SIG-M5 treated with dmso at 0.1 percent for 504 hours (cell line): ENCODE results near the gene TSPOAP1.

Experiments used
- DNase-seq: peaks from one replicate; lab custom pipeline; 2025; ENCODE audit not compliant: unreplicated experiment; lab: John Stamatoyannopoulos, UW

TSPOAP1 gene

DNA sequence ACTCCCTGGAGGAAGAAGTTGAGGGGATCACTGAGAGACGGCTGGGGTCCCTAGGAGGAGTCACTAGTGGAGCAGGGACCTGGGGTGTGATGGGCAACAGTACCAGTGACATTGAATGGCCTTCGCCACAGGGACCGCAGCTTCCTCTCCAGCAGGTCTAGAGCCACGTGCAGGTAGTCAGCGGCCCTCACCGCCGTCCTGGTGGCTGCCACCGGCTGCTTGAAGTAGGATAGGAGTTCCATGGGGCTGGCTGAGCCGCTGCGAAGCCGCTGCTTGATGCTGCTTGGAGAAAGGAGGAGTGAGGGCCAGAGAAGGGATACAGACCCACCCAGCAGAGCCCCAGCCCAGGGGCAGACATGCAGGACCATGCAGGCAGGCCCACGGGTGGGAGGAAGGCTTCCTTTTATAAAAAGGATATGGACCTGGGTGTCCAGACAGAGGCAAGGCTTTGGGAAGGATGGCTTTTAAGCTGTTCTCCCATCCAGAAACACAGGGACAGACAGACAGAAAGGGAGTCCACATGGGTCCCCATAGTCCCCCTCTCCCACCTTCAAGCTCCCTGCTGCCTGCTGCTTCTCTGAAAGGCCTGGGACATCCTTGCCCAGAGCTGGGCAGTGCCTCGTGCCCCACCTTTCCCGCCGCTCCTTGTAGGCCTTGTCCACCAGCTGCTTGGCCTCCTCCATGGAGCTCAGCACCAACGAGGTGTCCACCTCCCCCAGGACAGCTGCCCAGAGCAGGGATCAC, 48.7 kb downstream of the TSPOAP1 start:
- DNase-seq: no peak

DNA sequence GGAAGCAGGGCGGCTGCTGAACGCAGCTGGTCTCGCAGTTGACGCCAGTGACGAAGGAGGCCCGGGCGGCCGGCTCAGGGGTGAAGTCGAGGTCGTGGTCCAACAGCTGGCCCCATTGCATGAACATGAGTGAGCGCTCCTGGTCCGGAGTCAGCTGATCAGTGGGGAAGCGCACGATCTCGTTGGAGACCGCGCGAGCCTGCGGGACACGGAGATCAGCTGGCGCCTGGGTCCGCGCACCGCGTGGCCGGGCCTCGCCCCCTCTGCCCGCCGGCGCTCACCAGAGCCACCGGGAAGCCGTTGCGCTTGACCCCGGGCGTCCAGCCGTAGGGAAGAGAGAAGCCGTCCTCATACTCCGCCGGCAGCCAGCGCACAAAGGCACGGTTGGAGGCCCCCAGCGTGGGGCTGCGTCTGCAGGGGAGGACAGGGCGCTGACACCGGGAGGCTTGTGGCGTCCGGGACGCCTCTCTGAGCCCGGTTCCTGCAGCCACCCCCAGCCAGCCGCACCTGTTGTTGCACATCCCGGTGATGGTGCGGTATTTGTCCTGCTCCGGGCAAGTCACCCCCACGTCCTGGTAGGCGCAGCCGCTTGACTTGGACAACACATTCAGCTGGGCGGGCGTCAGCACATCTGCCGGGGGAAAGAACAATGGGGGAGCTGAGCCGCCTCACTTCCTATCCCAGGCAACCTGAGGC, 49.4 kb downstream of the TSPOAP1 start:
- DNase-seq: no peak

DNA sequence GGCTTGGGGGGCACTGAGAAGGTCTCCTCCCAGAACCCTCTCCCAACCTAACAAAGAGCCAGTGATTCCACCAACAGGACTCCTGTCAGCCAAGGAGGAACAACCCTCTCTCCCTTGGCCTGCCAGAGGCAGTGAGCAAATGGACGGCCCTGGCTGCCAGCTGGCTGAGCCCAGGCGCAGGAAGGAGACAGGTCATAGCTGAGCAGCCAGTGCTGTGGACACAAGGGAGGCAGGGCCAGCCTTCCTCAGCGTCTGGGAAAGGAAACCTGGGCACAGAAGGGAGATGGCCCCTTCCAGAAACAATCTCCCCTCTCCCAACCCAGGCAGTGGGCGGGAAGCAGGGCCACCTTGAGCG, 50.0 kb downstream of the TSPOAP1 start:
- DNase-seq: no peak

DNA sequence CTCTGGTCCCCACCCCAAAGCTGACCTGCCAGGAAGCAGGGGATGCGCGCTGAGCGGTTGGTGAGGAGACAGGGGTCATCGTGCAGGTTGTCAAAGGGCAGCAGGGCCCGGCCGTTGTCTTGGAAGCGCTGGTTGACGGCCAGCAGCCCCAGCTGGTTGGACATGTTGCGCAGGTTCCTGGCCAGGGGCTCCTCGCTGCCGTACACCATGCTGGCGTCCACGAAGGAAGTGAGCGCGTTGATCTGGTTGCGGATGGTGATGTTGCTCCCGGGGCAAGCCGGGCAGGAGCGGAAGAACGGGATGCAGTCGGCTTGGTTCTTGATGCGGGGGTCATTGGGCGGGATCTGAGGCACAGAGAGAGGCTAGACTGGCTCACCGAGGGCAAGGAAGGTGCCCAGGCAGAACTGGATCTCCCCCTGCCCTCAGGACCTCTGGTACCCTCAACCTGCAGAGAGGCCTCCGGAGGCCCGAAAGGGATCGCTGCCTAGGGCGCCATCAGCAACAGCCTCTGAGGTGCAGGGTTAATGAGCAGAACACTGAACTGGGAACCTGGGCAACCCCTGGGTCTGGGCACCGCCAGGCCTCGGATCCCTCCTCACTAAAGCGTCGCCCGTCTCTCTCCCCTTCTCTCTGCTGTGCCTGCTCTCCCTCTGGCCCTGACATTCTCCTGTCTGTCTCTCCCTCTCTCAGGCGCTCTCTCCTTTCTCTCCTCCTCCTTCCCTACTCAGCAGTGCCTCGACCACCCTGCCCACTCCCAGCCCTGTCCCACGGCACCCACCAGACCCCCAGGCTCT, 50.6 kb downstream of the TSPOAP1 start:
- no peak for DNase-seq

DNA sequence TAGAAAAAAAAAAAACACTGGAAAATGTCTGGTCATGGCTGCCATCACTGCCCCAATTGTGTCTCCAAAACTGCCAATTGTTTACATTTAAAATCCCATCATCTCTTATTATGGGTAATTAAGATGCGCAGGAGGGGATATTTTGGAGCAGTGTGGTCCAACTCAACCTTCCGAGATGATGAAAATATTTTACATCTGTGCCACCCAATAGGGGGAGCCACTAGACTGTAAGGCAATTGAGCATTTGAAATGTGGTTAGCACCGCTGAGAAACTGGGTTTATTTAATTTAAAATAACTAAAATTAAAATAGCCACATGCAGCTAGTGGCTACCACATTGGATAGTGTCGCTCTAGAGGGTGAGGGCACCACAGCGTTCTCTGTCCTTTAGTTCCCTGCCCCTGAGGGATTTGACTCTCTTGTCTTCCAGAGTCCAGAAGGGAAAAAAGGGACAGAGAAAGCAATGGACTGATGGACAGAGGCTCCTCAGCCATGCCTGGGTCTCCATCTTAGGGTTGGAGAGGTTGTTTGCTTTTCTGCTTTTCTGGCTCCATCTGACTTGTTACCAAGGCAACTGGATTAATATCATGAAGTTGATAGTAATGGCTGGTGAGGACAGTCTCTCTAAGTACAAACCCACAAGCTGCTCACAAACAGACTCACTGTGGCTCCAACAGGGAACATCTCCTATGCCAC, 51.3 kb downstream of the TSPOAP1 start:
- DNase-seq: no peak

DNA sequence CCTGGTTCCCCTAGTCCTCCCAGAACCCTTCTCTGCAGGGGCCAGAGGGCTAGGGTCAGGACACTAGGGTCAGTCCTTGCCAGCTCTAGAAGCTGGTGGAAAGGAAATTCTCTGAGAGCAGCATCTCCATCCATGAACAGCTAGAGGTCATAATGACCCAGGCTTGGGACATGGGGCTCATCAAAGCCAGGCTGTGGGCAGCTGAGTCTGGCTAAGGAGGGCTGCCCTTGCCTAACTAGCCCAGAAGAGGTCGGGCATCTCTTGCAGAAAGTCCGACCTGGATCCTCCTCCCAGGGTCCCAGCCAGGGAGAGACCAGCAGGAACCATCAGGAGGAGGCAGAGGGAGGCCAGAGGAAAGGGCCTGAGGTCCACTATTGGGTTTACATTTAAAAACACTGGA, 52.2 kb downstream of the TSPOAP1 start:
- no peak for DNase-seq

DNA sequence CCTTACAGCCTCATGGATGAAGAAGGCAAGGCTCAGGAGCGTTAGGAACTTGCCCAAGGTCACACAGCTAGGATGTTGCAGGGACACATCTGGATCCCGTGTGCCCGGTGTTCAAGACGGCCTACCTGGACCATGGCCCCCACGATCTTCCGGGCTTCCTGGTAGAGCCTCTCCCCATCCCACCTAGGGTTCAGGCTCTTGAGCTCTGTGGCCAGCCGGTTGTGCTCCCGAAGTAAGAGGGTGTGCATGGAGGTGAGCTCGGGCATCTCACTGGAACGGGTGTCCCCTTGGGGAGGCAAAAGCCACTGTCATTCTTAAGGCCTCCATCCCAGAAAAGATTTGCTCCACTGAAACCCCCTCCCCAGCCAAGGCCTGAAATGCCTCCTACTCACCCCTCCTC, 53.2 kb downstream of the TSPOAP1 start:
- DNase-seq: no peak

DNA sequence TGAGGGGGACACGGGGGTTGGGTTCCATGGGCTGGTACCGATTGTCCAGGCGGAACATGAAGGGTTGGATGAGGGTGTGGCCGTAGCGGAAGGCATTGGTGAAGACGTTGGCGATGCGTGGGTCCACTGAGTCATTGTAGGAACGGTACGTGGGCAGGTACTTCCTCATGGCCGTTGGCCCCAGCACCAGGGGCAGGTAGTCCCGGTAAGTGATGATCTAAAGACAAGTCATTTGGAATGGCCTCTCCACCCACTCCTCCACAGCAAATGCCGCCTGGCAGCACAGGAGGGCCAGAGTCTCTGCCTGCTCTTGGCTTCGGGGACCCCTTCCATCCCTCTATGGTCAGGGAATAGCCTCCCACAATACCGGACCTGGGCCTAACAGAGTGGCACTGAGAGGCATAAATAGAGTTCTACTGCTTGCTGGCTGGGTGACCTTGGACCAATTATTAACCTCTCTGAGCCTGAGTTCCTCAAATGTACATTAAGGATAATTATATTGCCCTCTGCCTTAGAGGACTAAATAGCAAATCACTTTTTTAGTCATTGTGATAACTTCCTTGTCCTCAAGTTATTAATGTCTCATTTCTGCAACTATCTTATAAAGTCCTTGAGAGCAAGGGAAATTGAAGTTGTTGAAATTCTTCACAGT, 55.0 kb downstream of the TSPOAP1 start:
- no peak for DNase-seq

DNA sequence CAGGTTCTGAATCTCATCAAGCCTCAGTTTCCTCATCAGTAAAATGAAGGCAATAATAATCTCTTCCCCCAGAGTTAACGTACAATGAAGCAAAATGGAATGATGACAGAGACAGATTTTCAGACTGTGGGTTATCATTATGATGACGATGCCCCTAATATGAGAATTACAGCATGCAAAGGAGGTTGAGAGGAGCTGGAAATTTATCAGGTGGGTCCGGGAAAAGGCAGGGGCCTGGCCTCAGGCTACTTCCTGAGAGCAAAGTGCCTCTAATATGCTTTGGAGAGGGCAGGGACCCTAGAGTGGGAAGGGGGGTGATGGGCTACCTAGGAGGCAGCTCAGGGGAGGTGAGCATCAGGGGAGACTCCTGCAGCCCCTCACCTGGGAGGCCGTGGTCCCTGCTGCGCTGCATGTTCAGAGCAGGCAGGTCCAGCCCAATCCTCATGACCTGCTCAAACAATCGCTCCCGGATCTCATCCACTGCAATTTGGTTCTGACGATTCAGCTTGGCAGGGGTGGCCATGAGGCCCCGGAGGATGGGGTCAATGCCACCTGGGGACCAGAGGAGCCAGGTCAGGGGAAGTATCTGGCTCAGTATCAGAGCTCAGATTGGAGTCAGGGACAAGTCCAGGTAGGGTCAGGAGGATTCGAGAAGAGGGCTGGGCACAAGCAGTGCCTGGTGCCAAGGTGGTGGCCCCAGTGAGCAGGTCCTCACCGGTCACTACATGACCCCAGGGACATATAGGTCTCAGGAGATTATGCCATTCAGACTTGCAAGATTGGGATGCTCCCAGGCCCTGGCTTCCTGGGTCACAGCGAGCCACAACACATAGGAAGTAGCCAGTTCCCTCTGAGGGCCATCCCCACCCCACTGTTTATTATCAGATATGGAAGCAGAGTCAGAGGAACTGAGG, 56.0 kb downstream of the TSPOAP1 start:
- no peak for DNase-seq

DNA sequence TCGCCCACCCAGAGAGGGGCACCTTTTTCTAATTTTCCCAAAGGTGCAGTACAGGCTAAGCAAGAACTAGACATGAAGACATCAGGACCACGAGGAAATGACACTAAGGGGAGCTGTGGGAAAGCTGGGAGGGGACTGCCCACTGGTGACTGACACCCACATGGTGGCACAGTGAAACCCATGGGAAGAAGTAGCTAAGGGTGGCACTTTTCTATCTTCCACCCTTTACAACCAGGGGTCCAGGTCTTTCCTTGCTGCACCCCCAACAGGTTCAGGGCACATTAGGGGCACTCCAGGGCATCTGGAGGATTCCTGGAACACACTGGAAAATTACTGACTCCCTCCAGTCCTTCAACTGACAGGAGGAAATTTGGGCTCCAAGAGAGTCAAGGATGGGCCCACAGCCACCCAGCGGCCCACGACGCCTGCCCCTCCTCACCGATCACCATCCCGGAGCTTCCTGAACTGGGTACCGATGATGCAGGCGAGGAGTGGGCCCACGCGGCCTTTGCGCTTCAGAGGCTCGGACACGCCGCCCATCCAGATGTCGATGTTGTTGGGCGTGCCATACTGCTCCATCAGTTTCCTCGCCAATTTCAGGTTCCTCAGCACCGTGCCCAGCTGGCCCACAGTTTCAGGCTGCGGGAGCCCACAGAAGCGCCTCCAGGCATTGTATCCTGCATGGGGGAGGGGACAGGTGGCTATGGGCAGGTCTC, 57.2 kb downstream of the TSPOAP1 start:
- DNase-seq: no peak

DNA sequence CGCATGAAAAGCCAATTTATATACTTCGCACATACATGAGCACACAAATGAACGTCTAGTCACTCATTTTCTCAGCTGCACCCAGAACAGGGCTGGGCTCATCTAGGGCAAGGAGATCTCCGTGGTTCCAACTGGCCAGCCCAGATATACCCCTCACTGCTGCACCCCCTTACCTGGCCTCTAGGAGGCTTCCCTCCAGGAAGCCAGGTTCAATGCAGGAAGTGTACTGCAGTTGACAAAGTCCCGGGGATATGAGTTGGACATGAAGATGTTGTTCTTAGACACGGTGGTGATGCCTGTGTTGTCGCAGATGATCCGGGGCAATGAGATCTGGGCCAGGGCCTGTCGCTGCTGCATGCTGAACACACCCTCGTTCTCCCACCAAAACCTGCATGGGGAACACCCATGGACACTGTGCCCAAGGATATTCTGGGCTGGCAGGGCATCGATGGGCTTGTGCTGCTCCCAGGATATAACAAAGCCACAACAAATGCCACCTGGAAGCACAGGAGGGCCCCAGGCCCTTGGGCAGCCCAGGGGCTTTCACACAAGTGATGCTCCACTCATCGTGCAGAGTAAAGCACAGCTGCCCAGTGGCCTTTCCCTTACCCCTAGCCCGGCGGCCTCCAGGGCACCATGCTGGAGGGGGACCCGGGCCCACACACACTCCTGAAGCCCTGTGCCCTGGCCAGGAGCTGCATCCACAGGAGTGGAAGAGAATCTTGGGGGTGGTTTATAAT, 57.9 kb downstream of the TSPOAP1 start:
- no peak for DNase-seq

DNA sequence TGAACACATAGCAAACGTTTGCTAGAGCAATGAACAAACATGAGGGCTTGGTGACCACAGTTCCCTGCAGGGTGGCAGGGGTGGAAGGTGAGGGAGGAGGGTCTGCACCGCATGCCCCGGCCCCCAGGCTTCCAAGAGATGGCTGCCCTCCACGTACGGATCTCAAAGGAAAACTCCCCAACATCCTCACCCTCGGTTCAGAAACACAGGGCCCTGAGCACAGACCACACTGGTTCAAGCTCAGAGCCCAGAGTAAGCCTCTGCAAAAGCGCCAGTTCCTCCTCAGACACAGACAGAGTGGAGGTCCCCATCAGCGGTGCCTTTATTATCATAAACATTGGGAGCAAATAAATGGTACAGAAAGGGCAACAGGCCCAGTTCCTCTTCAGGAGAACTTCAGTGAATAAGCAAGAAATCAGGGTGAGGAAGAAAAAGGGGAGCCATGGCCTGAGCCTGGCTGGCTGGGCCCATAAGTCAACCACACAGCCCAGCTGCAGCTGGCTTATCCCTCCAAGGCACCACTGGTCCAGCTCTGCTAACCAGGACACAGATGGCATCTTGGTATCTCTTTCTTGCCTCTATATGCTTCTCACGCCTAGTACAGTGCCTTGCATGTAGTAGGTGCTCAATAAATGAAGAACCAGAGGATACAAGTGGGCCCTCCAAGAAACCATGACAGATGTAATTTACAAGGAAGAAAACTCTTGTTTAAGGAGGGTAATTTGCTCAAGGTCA, 58.9 kb downstream of the TSPOAP1 start:
- no peak for DNase-seq

DNA sequence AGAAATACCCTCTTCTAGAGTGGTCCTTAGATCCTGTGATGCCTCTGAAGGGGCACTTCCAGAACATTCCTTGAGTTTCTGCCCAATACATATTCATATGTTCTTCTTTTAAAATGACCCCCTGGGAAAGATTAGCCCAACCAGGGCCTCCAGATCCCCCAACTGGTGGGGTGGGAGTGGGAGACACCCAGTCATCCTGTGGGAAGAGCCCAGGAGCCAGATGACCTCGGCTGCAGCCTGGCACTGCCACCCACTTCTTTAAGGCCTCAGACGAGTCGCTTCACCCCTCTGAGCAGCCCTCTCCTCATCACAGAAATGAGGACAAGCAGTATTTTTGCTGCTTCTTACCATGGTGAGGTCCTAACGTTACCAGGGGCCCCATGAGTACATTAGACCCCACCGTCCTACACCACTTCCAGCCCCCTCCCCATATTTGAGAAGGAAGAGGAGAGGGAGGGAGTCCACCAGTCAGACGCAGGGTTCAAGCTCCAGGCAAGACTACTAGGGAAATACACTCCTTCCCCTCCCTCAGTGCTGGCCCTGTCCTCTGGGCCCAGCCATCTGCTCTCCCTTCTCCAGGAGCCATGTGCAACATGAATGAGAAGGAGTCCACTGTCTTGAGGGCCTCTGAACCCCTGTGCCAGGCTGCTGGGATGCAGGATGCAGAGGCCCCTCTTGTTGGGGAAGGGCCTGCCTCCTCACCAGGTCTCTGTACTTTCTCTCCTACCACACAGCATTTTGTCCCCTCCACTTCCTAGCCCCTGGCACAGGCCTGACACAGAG, 59.6 kb downstream of the TSPOAP1 start:
- DNase-seq: no peak

DNA sequence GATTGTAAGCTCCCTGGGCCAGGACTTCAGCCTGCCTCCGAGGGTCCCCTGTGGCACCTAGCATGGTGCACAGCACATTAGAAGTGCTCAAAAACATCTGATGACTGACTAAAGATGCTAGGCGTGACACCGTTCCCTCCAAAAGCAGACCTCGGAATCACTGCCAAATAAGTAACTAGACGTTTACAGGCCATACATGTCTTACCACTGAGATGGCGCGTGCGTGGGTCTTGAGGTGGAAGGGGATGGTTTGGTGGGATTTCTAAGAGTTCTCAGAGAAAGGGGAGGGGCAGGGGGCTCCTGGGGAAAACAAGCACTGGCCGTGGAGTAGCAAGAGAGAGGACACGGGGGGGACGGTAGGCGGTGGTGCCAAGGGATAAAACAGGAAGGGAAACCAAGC, 60.3 kb downstream of the TSPOAP1 start:
- no peak for DNase-seq

DNA sequence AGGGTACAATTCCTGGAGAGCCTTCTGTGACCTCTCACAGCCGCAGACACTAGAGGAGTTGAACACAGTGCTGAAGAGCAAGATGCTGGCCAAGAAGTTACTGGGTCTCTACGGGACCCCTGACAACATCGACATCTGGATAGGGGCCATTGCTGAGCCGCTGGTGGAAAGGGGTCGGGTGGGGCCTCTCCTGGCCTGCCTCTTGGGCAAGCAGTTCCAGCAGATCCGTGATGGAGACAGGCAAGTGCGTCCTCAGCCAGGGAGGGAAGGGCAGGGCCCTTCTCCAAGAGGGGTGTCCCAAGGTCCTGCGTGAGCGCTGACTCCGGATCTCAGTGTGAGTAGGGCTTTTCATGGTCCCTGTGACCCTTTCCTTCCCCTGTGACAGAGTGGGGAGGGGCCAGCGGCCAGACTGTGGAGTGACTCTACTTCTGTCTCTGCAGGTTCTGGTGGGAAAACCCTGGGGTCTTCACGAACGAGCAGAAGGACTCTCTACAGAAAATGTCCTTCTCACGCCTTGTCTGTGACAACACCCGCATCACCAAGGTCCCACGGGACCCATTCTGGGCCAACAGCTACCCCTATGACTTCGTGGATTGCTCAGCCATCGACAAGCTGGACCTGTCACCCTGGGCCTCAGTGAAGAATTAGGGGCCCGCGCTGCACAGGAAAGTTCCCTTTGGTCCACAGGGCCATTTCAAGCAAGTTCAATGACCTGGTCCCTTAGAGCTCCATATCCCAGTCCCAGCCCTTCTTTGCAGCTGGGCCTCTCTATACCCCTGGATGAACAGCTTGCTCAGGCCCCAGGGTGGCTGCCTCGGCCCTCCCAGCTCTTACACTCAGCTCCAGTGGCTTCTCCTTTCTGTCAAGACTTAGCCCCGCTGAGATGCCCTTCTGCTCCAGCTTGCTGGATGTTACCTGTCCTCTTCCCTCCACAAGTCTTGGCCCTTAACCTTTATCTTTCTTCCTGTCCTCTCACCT, 61.0 kb downstream of the TSPOAP1 start:
- no peak for DNase-seq
